Psoas muscle (tissue), 8 donors: Measurements from ENCODE around the gene HEATR3. TPM values are rescaled to one million over a fixed set of nuclear protein-coding genes. Genes with fewer than 3 reads are reported as not detected.

Experiments
- ATAC-seq, 4 donors: fragments of 200-7000 bp; cut with Tn5 transposase; one replicate each; pipeline ENCODE4 v1.9.1; 2020; ENCODE audit warnings: moderate library complexity in 3 of 4, mild to moderate bottlenecking in 2 of 4
- DNase-seq, 2 donors: peaks; one replicate each; pipeline ENCODE4 v3.0.0-alpha.2; 2020
- H3K27ac ChIP-seq: fragments of 200-600 bp; one replicate; pipeline ENCODE4 v1.8.0; 2022
- H3K27me3 ChIP-seq, 3 donors: fragments of 200-600 bp in 1 of 3; one replicate each; pipeline versions ENCODE4 v1.6.1 to v1.8.0; 2013 to 2022; ENCODE audit warnings: low read length in 2 of 3, mild to moderate bottlenecking in 2 of 3, moderate library complexity in 1 of 3; ENCODE audit not compliant: insufficient read depth in 3 of 3
- H3K36me3 ChIP-seq, 2 donors: fragments of 200-600 bp in 1 of 2; one replicate each; pipeline versions ENCODE4 v1.6.1 to v1.8.0; 2013 to 2022; ENCODE audit warnings: low read depth in 1 of 2, mild to moderate bottlenecking in 1 of 2, moderate library complexity in 1 of 2; ENCODE audit not compliant: insufficient read depth in 1 of 2
- H3K4me1 ChIP-seq: fragments of 200-600 bp; one replicate; pipeline ENCODE4 v1.8.0; 2022
- H3K4me3 ChIP-seq: fragments of 200-600 bp; one replicate; pipeline ENCODE4 v1.8.0; 2022; ENCODE audit warnings: mild to moderate bottlenecking
- H3K9me3 ChIP-seq: fragments of 200-600 bp; one replicate; pipeline ENCODE4 v1.8.0; 2022
- WGBS, 3 donors: extraction: QIAGEN DNeasy Blood & Tissue Kit; methylation state at CpG; one replicate each; pipeline versions ENCODE4 v1.1.6 to v1.1.7; 2013; 5-methylcytosine and 5-hydroxymethylcytosine counted together
- intact Hi-C, 2 donors: fragments of 100-400 bp; cut with DNase I; formaldehyde crosslinking; loops; one replicate each; pipeline versions ENCODE4 v1.11.0 to v1.14.2; 2022
- long read RNA-seq, 2 donors: library from polyadenylated mRNA; unstranded; transcript quantifications; one replicate each; pipeline ENCODE4 v2.0.0, GENCODE V29; 2021
- polyA plus RNA-seq, 3 donors: library from polyadenylated mRNA; stranded (reverse); fragments of 200-250 nt; gene quantifications; one replicate each; pipeline ENCODE4 v1.2.3, GENCODE V29; 2013
- total RNA-seq, 4 donors: library from RNA; stranded (reverse); fragmentation: NEBNext Ultra II Directional in 2 of 4; extraction: Animal tissue kit (Norgen Biotek cat#: 25700) in 2 of 4; gene quantifications; one replicate each; pipeline versions ENCODE4 v1.2.1 to v1.2.4, GENCODE V29; 2021 to 2023
- TF ChIP-seq, protein P1 (sequence below): fragments of 200-600 bp; IDR thresholded peaks from one replicate; pipeline ENCODE4 v1.8.0; 2022; ENCODE audit warnings: antibody characterized with exemption
- donor health status: healthy with polysubstance abuse.
- donor health status: DM: no; HTN: no; CAD: no; lungs with moderate emphysema.
- donor health status: Bipolar disorder and iron deficiency.
- donor health status: healthy.
- donor health status: DM: yes; HTN: yes; CAD: no.
- donor health status: DM: no; HTN: no; CAD: no.
- donor health status: DM: no; HTN: no; CAD: no.
- donor health status: DM: yes; HTN: yes; CAD: no.

HEATR3 gene
- total RNA-seq (10 to 100 TPM in 3 of 4 donors, 1 to 10 TPM in 1; 9.2 to 20.9 (median 13.4) TPM), polyA plus RNA-seq (10 to 100 TPM in 2 of 3 donors, 1 to 10 TPM in 1; 8.6 to 12.1 (median 10.4) TPM)
- long read RNA-seq, donor 1, partial matches to known transcripts: 0 of 3 reads
- long read RNA-seq, donor 1, other reads (novel, unspliced or antisense): 0 of 3 reads
- long read RNA-seq, donor 2, partial matches to known transcripts: 2 of 10 reads
- long read RNA-seq, donor 2, other reads (novel, unspliced or antisense): 4 of 10 reads

- no peaks in the 10 kb centered on the region for H3K9me3 ChIP-seq
- intact Hi-C loops: loop anchor here (2.0 to 5.0 kb wide), 3 partner anchors 41 to 146 kb away; partner anchors contain the start of genes TENT4B (in 2 of the 2) and CNEP1R1 (in 1 of the 2)
- peak within 1 kb of the TSS; percentile 94 for H3K27ac ChIP-seq
- H3K4me3 ChIP-seq: peak within 1 kb of the TSS; percentile 91
- 3% methylated on average over 78 to 91 of the region's 91 CpGs for WGBS, 3 donors
- H3K36me3 ChIP-seq: peaks cover 7 to 19% of the 10 kb centered on the region in 2 donors
- peaks cover 22% of the 10 kb centered on the region for H3K4me1 ChIP-seq
- TF ChIP-seq, protein P1, sequence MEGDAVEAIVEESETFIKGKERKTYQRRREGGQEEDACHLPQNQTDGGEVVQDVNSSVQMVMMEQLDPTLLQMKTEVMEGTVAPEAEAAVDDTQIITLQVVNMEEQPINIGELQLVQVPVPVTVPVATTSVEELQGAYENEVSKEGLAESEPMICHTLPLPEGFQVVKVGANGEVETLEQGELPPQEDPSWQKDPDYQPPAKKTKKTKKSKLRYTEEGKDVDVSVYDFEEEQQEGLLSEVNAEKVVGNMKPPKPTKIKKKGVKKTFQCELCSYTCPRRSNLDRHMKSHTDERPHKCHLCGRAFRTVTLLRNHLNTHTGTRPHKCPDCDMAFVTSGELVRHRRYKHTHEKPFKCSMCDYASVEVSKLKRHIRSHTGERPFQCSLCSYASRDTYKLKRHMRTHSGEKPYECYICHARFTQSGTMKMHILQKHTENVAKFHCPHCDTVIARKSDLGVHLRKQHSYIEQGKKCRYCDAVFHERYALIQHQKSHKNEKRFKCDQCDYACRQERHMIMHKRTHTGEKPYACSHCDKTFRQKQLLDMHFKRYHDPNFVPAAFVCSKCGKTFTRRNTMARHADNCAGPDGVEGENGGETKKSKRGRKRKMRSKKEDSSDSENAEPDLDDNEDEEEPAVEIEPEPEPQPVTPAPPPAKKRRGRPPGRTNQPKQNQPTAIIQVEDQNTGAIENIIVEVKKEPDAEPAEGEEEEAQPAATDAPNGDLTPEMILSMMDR: no peak
- ATAC-seq (peak; percentile 95 to 97 (median 96)), DNase-seq (peak; percentile 92 to 97)
- H3K27me3 ChIP-seq: no peaks in the 10 kb centered on the region
These were observed at the start of gene HEATR3 for GRCh38 chr16:50065624-50066481. HEATR3 (plus strand) TSS chr16:50065970; CDS start chr16:50066132, 162 bp downstream.

DNA sequence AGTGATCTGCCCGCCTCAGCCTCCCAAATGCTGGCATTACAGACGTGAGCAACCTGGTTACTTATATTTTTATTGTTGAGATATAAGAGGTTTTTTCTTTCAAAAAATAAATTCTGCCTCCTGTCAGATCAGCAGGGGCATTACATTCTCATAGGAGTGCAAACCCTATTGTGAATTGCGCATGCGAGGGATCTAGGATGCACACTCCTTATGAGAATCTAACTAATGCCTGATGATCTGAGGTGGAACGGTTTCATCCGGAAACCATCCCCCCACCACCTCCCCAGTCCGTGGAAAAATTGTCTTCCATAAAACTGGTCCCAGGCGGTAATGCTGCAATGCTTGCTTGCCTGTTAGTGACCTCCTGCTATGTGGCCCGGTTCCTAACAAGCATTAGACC is 48.2 kb upstream of the HEATR3 start:
- no peaks in the 10 kb centered on the region for H3K9me3 ChIP-seq
- intact Hi-C loops: no loop called here
- H3K27me3 ChIP-seq: no peaks in the 10 kb centered on the region
- TF ChIP-seq, protein P1: no peak
- ATAC-seq (no peak), DNase-seq (no peak)
- H3K36me3 ChIP-seq: no peaks in the 10 kb centered on the region
- WGBS, 3 donors: 75 to 80% (median 79%) methylated on average over 9 of the region's 9 CpGs
- no peak overlapping the region for H3K27ac ChIP-seq
- no peak overlapping the region for H3K4me3 ChIP-seq
- H3K4me1 ChIP-seq: no peaks in the 10 kb centered on the region

DNA sequence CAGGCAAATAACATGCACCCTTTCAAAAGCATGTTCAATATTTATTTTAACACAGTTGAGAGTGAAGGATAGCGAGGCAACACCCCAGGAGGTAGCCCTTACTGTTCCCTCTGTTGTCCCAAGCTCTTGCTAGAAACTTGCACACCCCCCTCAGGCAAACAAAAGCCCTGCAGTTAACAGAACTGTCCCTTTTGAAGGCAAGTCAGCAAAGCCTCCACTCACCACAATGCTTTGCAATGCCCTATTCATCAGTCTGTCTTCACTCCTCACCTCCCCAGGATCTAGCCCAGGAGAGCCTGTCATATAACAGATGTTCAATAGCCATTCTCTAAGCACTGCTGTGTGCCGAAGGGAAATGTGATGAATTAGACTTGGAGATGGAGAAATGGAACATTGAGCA is 44.2 kb upstream of the HEATR3 start:
- DNase-seq (no peak), ATAC-seq (no peak)
- Histone ChIP-seq H3K27ac (no peak overlapping the region), H3K36me3 (no peaks in the 10 kb centered on the region), H3K27me3 (no peaks in the 10 kb centered on the region), H3K4me3 (no peak overlapping the region), H3K9me3 (no peaks in the 10 kb centered on the region), H3K4me1 (peaks cover 9% of the 10 kb centered on the region)
- intact Hi-C loops: loop anchor here in 1 of 2 donors (10.0 kb wide), 3 partner anchors 343 to 783 kb away; partner anchors contain the start of gene BRD7
- TF ChIP-seq, protein P1: no peak
- WGBS, 3 donors: 32 to 46% (median 40%) methylated on average over 2 of the region's 2 CpGs

DNA sequence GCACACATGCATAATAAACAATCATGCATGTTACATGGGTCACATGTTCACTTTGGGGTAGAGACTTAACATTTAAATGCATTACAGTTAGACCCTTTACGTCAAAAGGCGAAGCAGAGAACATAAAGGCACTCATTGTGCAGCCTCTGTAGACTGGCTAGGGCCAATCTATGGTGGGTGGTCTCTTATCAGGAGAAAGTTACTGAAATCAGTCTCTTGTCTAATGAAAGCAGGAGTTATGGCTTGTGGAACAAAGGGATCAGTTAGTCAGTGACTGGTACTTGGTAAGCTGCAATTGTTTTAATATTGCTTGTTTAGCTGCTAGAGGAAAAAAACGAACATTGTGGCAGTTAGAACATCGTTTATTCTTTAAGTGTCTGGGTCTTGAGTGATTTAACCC is 42.1 kb upstream of the HEATR3 start:
- H3K4me1 ChIP-seq: peaks cover 10% of the 10 kb centered on the region
- no peaks in the 10 kb centered on the region for H3K27me3 ChIP-seq
- H3K27ac ChIP-seq: no peak overlapping the region
- peaks cover 0 to 9% of the 10 kb centered on the region in 2 donors for H3K36me3 ChIP-seq
- ATAC-seq: no peak
- DNase-seq: no peak
- TF ChIP-seq, protein P1: no peak
- no peaks in the 10 kb centered on the region for H3K9me3 ChIP-seq
- WGBS, 3 donors: 45 to 51% (median 49%) methylated on average over 4 of the region's 4 CpGs
- no peak overlapping the region for H3K4me3 ChIP-seq
- intact Hi-C loops: loop anchor here in 1 of 2 donors (2.0 to 10.0 kb wide), 5 partner anchors 43 to 781 kb away; partner anchors contain the start of gene BRD7
